HG03442 (cell line): ENCODE measurements around the gene AARS2.
"Not testable (repeated sequence)": the region's sequence is repeated elsewhere in the genome, so short reads cannot be mapped to it uniquely, and the experiment has no call there.

Experiments
- ATAC-seq: cut with Tn5 transposase; IDR thresholded peaks from one replicate; pipeline ENCODE4 v1.9.1; 2021; ENCODE audit warnings: mild to moderate bottlenecking, moderate library complexity; ENCODE audit not compliant: unreplicated experiment

The AARS2 gene

DNA sequence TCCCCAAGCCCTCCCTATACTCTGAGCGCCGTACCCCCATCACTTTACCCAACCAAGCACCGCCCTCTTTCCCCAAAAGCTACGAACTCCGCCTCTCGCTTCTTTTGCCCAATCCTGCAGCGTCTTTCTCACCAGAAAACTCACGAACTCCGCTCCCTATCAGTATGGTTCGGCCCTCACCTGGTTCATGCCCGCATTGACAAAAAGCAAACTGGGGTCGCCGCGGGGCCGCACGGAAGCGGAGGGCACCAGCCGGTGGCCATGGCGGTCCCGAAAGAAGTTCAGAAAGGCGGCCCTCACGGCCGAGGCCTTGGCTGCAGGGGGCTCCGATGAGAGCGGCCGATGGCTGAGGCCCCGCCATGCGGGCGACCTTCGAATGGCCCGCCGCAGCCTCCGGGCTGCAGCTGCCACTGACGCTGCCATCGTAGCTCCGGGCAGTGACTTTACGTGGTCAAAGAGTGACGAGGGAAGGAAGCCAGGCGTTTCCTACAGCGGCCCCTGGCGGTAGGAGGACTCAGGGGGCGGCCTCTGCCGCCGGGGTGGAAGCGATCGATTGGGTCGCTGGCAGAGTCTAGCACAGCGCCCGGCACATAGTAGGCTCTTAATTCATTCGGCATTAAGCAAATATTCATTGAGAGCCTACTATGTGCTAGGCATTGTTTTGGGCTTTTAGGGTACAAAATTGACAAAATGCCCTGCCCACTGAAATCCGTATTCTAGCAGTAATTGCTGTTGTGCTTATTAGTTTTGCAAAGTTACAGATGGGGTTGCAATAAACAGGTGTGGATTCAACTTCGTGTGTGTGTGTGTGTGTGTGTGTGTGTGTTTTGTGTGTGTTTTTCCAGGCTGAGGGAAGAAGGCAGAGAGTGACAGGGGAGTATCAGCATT, at the start of gene AARS2:
Gene AARS2 (minus strand): TSS at position 447 of the 888 bp plus-strand sequence. CDS start 24 bp downstream, at position 423.
- ATAC-seq = peak; percentile 88

- ATAC-seq = no peak
Observed at GRCh38 chr6:44361947-44362346, 48.8 kb upstream of the AARS2 start.

DNA sequence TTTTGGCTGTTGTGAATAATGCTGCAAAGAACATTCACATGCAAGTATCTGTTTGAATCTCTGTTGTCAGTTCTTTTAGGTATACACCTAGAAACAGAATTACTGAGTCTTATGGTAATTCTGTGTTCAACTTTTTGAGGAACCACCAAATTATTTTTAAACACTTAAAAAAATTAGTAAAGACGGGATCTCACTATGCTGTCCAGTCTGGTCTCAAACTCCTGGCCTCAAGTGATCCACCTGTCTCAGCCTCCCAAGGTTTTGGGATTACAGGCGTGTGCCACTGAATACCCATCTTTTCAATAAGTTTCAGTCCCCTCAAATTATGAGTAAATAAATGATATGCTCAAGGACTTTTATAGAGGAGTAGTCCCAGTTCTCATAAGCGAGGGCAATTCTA, 46.8 kb upstream of the AARS2 start:
- ATAC-seq = no peak

GRCh38 chr6:44356487-44356886, 43.3 kb upstream of the AARS2 start:
- no peak for ATAC-seq

- ATAC-seq = no peak
Observed at GRCh38 chr6:44355640-44356039, 42.5 kb upstream of the AARS2 start.

DNA sequence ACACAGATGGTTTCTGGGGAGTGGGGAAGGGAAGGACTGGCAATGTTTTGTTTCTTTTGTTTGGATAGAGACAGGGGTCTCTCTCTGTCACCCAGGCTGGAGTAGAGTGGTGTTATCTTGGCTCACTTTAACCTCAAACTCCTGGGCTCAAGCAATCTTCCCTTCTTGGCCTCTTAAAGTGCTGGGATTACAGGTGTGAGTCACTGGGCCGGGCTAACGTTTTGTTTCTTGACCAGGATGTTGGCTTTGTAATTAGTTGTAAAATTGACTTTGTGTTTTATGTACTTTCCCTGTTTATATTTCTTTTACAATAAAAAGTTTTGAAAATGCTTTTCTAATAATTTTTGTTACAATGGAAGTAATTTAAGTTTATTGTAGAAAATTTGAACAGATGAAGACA, 40.2 kb upstream of the AARS2 start:
- no peak for ATAC-seq

- no peak for ATAC-seq
Observed at GRCh38 chr6:44352259-44352658, 39.1 kb upstream of the AARS2 start.

DNA sequence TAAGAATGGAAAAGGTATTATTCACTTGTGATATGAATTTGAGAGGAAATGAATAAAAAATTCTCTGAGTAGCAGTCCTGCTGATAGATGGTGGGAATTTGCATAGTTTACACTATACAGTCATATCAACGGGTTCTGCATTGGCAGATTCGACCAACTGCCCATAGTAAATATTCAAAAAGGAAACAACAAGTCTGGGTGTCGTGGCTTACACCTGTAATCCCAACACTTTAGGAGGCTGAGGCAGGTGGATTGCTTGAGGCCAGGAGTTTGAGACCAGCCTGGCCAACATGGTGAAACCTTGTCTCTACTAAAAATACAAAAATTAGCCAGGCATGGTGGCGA, 37.5 kb upstream of the AARS2 start:
- ATAC-seq = not testable (repeated sequence)

DNA sequence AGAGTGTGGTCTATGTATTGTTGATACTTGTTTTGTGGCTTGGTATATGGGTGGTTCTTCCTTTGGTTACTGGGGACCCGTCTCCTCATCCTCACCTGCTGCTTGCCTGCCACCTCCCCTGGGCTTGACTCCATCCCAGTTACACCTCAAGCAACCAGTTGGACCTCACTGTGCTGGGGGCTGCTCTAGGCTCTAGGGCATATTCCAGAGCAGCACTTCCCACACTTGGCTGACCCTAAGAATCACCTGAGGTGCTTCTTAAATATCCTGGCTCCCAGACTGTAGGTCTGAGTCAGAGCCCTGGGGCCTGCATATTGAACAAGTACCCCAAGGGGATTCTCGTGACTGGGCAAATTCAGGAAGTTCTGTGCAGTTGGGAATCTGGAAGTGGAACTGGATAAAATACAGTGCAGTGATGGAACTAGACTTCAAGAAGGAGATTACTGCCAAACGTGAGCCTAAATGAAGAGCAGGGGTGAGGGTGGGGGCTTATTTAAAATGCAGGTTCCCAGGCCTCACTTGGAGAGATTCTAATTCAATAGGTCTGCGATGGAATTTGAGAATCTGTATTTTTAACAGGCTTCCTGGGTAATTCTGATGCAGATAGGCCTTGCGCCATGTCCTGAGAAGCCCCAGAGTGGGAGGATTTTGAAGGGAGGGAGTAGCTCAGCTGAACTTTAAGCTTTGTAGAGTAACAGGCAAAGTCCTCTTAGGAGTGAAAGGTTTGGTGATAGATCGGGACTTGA, 36.9 kb upstream of the AARS2 start:
- no peak for ATAC-seq

- not testable (repeated sequence) for ATAC-seq
Observed at GRCh38 chr6:44346818-44347217, 33.7 kb upstream of the AARS2 start.

- no peak for ATAC-seq
Observed at GRCh38 chr6:44342489-44342888, 29.3 kb upstream of the AARS2 start, which contains the start of gene SPATS1. Gene SPATS1, plus strand, starts transcription at chr6:44342650. Its CDS starts 446 bp downstream, at chr6:44343096.

DNA sequence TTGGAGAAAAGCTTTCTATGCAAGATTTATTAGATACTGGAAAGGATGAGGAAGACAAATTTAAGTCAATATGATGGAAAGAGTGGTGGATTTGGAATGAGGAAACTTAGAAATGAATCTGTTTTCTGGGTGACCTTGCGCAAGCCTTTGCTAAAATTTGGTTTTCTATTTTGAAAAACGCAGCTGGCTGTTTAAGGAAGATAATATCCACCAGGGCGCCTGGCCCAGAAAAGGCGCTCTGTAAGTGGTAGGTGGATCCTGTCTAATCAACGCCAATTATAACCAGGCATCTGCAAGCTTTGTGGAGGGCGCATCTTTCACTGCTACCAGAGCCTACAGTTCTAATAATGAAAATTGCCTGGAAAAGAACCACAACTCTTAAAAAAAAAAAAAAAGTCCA, 28.9 kb upstream of the AARS2 start:
- ATAC-seq = no peak

- no peak for ATAC-seq
Observed at GRCh38 chr6:44341095-44341890, 28.1 kb upstream of the AARS2 start.

- no peak for ATAC-seq
Observed at GRCh38 chr6:44339763-44340625, 26.8 kb upstream of the AARS2 start.

DNA sequence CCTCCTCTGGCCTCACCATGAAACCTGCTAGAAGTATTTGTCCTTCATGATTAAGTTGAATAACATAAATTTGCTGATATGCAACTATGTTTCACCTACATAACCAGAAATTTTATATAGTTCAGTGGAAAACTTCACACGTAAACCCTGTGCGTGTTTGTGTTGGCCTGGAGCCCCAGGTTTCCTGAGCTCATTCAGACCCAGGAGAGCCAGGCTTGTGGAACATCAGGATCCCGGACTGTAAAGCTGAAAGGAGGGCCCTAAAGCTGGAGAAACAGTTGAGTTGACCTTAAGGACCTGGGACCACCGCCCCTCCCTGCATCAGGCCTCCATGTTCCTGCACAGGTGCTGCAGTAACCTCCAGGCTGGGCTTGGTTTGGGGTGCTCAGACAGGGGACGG, 26.2 kb upstream of the AARS2 start:
- no peak for ATAC-seq

- no peak for ATAC-seq
Observed at GRCh38 chr6:44338228-44339122, 25.3 kb upstream of the AARS2 start.

DNA sequence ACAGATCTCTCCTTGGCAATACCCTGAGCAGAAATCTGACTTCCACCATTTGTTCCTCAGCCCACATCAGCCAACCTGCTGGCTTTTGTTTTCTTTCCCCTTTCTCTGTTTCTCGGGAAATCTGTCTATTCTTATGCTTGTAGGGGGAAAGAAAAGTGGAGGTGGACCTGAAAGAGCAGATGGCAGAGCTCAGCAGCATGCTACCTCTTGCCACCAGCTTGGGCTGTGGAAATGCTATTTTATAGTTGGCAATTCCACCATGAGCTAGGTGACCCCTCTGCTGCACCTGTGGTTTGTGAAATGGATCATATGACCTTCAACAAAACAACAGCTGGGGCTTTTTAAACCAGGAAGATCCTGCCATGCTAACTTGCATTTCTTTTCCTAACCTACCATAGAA, 22.5 kb upstream of the AARS2 start:
- ATAC-seq = no peak

DNA sequence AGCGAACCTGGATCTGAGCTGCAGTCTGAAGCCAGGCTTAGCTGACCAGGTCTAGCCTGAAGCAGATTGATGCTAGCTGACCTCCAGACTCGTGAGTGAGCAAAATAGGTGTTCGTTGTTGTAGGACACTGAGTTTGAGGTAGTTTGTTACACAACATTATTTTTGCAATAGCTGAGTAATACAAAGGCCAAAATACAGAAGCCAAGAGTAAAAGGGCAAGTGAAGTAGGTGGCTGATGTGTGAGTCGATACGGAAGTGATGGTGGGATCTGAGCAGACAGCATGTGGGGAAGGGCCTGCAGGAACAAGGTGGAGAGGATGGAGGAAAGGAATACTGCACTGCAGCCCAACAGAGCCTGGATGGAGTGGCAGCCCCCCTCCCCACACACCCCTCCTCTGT, 20.8 kb upstream of the AARS2 start:
- no peak for ATAC-seq

- ATAC-seq = no peak
Observed at GRCh38 chr6:44333273-44333919, 20.2 kb upstream of the AARS2 start.
